Choroid plexus epithelial cell (primary cell): ENCODE results near the gene FEM1A.
"Not testable (repeated sequence)": the region's sequence is repeated elsewhere in the genome, so short reads cannot be mapped to it uniquely, and the experiment has no call there.

Source experiments
- DNase-seq: peaks from one replicate; pipeline ENCODE4 v3.0.0-alpha.2; 2010; ENCODE audit warnings: low read depth
- H3K4me3 ChIP-seq: 2 replicates; pipeline ENCODE4 v1.5.1; 2011; ENCODE audit warnings: low read depth, mild to moderate bottlenecking, control low read depth, low read length, moderate library complexity
- CTCF ChIP-seq: conservative IDR thresholded peaks from 2 replicates; pipeline ENCODE4 v1.5.1; 2011; ENCODE audit warnings: low read depth, mild to moderate bottlenecking, control low read depth, inconsistent platforms, low read length, moderate library complexity

Gene FEM1A

GRCh38 chr19:4794971-4795370 lies 3.4 kb downstream of the FEM1A start:
- no peak for DNase-seq
- TF ChIP-seq CTCF = no peak
- no peak overlapping the region for H3K4me3 ChIP-seq

- no peak for DNase-seq
- TF ChIP-seq CTCF = no peak
- no peak overlapping the region for H3K4me3 ChIP-seq
Measured at GRCh38 chr19:4795400-4795799, 3.9 kb downstream of the FEM1A start.

- no peak for DNase-seq
- TF ChIP-seq CTCF = no peak
- H3K4me3 ChIP-seq = no peak overlapping the region
Measured at GRCh38 chr19:4800591-4801081, 9.1 kb downstream of the FEM1A start.

GRCh38 chr19:4801085-4801619 lies 9.6 kb downstream of the FEM1A start:
- no peak for DNase-seq

GRCh38 chr19:4802711-4803110 lies 11.2 kb downstream of the FEM1A start:
- DNase-seq = no peak

More at GRCh38 chr19:4801085-4801619, 9.6 kb downstream of the FEM1A start:
- no peak for TF ChIP-seq CTCF
- no peak overlapping the region for H3K4me3 ChIP-seq

GRCh38 chr19:4803736-4804695 lies 12.5 kb downstream of the FEM1A start:
- peak; percentile 47 for DNase-seq
- TF ChIP-seq CTCF = peak; percentile 74
- H3K4me3 ChIP-seq = no peak overlapping the region

More at GRCh38 chr19:4802711-4803110, 11.2 kb downstream of the FEM1A start:
- H3K4me3 ChIP-seq = no peak overlapping the region
- no peak for TF ChIP-seq CTCF

GRCh38 chr19:4805140-4805539 lies 13.6 kb downstream of the FEM1A start:
- H3K4me3 ChIP-seq, DNase-seq: not testable (repeated sequence)
